HUES48 (cell line): ENCODE data around the gene CYP2W1.
"Not testable (repeated sequence)": the region's sequence is repeated elsewhere in the genome, so short reads cannot be mapped to it uniquely, and the experiment has no call there.

Experiments used
- H3K27ac ChIP-seq: one replicate; pipeline ENCODE4 v1.7.0; 2013; ENCODE audit warnings: low read depth, low read length, inconsistent platforms
- H3K27me3 ChIP-seq: 2 replicates; pipeline ENCODE4 v1.6.1; 2013; ENCODE audit warnings: mild to moderate bottlenecking, low read length; ENCODE audit not compliant: control insufficient read depth, insufficient read depth
- H3K36me3 ChIP-seq: 2 replicates; pipeline ENCODE4 v1.6.1; 2013; ENCODE audit warnings: low read length; ENCODE audit not compliant: control insufficient read depth, insufficient read depth
- H3K4me1 ChIP-seq: 2 replicates; pipeline ENCODE4 v1.6.1; 2013; ENCODE audit warnings: mild to moderate bottlenecking, low read length; ENCODE audit not compliant: control insufficient read depth, insufficient read depth
- H3K4me3 ChIP-seq: 2 replicates; pipeline ENCODE4 v1.5.1; 2013; ENCODE audit warnings: mild to moderate bottlenecking, low read depth, low read length
- H3K9ac ChIP-seq: 2 replicates; pipeline ENCODE4 v1.6.1; 2013; ENCODE audit warnings: mild to moderate bottlenecking, low read depth, low read length, moderate library complexity
- H3K9me3 ChIP-seq: 2 replicates; pipeline ENCODE4 v1.6.1; 2013; ENCODE audit warnings: low read length; ENCODE audit not compliant: control insufficient read depth, insufficient read depth

The CYP2W1 gene

GRCh38 chr7:943793-944192 is 39.2 kb upstream of the CYP2W1 start:
- H3K4me1 ChIP-seq, H3K9me3 ChIP-seq, H3K27me3 ChIP-seq, H3K4me3 ChIP-seq, H3K36me3 ChIP-seq, H3K9ac ChIP-seq, H3K27ac ChIP-seq: not testable (repeated sequence)

GRCh38 chr7:944744-945143 is 38.2 kb upstream of the CYP2W1 start:
- H3K27ac ChIP-seq, result no peak overlapping the region
- H3K27me3 ChIP-seq, result peaks cover 7% of the 10 kb centered on the region
- no peak overlapping the region for H3K4me3 ChIP-seq
- no peaks in the 10 kb centered on the region for H3K9me3 ChIP-seq
- H3K36me3 ChIP-seq, result no peaks in the 10 kb centered on the region
- H3K4me1 ChIP-seq, result peaks cover 9% of the 10 kb centered on the region; the same call in 1 of the 2 replicates
- no peak overlapping the region for H3K9ac ChIP-seq

DNA sequence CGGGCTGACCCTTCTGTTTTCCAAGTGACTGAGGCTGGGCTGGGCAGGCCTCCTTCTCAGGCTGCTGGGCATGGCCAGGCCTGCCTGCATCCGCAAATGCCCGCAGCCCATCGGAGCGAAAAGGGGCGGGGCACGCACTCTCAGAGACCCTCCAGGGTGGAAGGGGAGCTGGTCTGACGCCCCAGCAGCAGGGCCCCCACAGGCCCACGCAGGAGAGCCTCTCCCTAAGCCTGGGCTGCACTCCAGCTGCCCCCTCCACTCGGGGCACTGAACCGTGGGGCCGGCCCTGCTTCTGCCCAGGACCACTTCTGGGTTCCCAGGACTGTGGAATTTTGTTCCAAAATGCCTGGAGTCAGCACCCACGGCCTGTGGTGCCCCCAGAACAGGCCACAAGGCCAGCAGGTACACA is 37.8 kb upstream of the CYP2W1 start:
- H3K4me3 ChIP-seq, result no peak overlapping the region
- H3K27me3 ChIP-seq, result peaks cover 7% of the 10 kb centered on the region
- no peak overlapping the region for H3K9ac ChIP-seq
- H3K36me3 ChIP-seq, result no peaks in the 10 kb centered on the region
- no peak overlapping the region for H3K27ac ChIP-seq
- no peaks in the 10 kb centered on the region for H3K9me3 ChIP-seq
- peaks cover 9% of the 10 kb centered on the region; the same call in 1 of the 2 replicates for H3K4me1 ChIP-seq

GRCh38 chr7:945556-946255 is 37.3 kb upstream of the CYP2W1 start:
- Histone ChIP-seq H3K27me3 (peaks cover 7% of the 10 kb centered on the region), H3K9ac (no peak overlapping the region), H3K4me3 (no peak overlapping the region), H3K27ac (no peak overlapping the region), H3K36me3 (no peaks in the 10 kb centered on the region), H3K9me3 (no peaks in the 10 kb centered on the region), H3K4me1 (peaks cover 9% of the 10 kb centered on the region; the same call in 1 of the 2 replicates)

- H3K9ac ChIP-seq, result no peak overlapping the region
- H3K4me1 ChIP-seq, result peaks cover 9% of the 10 kb centered on the region; the same call in 1 of the 2 replicates
- H3K4me3 ChIP-seq, result no peak overlapping the region
- peaks cover 7% of the 10 kb centered on the region for H3K27me3 ChIP-seq
- H3K36me3 ChIP-seq, result no peaks in the 10 kb centered on the region
- no peaks in the 10 kb centered on the region for H3K9me3 ChIP-seq
- H3K27ac ChIP-seq, result no peak overlapping the region
Measured at GRCh38 chr7:946256-946996, 36.6 kb upstream of the CYP2W1 start.

DNA sequence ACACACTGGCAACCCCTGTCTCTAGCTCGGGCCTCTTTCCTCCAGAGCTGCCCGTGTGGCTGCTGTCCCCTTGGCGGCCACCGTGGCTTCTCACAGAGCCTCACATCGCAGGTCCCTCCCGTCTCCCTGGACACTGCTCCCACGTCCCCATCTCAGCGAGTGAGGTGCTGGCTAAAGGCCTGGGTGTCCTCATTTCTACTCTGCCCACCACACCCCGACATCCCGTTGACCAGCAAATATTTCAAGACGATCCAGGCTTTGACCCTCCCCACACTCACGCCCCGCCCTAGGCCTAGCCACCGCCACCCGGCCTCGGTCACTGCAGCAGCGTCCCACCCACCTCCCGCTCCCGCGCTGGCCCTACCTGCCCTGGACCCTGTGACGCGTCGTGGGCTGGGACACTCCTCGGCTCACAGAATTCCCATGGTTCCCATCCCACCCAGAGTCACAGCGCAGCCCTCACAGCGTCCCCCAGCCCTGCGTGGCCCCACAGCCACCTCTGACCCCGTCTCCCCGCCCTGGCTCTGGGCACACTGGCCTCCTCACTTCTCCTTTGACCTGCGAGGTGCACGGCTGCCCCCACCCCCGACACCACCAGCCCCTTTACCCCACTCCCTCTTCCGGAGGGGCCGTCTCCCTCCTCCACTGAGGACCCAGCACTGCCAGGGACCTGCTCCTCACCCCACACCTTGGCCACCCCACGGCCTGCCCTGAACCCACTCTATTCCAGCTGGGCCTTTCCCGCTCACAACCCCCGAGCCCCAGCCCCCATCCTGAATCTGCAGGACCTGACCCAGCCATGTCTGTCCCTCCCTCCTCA is 35.4 kb upstream of the CYP2W1 start:
- H3K36me3 ChIP-seq, result no peaks in the 10 kb centered on the region
- H3K4me1 ChIP-seq, result peaks cover 9% of the 10 kb centered on the region; the same call in 1 of the 2 replicates
- no peak overlapping the region for H3K4me3 ChIP-seq
- H3K27ac ChIP-seq, result no peak overlapping the region
- no peaks in the 10 kb centered on the region for H3K9me3 ChIP-seq
- H3K9ac ChIP-seq, result no peak overlapping the region
- peaks cover 4% of the 10 kb centered on the region; the same call in 1 of the 2 replicates for H3K27me3 ChIP-seq

- Histone ChIP-seq H3K27ac (no peak overlapping the region), H3K9ac (no peak overlapping the region), H3K4me3 (no peak overlapping the region), H3K4me1 (peaks cover 9% of the 10 kb centered on the region; the same call in 1 of the 2 replicates), H3K9me3 (no peaks in the 10 kb centered on the region), H3K27me3 (peaks cover 16% of the 10 kb centered on the region), H3K36me3 (no peaks in the 10 kb centered on the region)
Measured at GRCh38 chr7:949021-949934, 33.7 kb upstream of the CYP2W1 start.

GRCh38 chr7:951881-952547 is 31.0 kb upstream of the CYP2W1 start:
- Histone ChIP-seq H3K36me3 (no peaks in the 10 kb centered on the region), H3K4me1 (no peaks in the 10 kb centered on the region), H3K27me3 (peaks cover 30% of the 10 kb centered on the region), H3K9ac (no peak overlapping the region), H3K4me3 (no peak overlapping the region), H3K27ac (no peak overlapping the region), H3K9me3 (no peaks in the 10 kb centered on the region)

DNA sequence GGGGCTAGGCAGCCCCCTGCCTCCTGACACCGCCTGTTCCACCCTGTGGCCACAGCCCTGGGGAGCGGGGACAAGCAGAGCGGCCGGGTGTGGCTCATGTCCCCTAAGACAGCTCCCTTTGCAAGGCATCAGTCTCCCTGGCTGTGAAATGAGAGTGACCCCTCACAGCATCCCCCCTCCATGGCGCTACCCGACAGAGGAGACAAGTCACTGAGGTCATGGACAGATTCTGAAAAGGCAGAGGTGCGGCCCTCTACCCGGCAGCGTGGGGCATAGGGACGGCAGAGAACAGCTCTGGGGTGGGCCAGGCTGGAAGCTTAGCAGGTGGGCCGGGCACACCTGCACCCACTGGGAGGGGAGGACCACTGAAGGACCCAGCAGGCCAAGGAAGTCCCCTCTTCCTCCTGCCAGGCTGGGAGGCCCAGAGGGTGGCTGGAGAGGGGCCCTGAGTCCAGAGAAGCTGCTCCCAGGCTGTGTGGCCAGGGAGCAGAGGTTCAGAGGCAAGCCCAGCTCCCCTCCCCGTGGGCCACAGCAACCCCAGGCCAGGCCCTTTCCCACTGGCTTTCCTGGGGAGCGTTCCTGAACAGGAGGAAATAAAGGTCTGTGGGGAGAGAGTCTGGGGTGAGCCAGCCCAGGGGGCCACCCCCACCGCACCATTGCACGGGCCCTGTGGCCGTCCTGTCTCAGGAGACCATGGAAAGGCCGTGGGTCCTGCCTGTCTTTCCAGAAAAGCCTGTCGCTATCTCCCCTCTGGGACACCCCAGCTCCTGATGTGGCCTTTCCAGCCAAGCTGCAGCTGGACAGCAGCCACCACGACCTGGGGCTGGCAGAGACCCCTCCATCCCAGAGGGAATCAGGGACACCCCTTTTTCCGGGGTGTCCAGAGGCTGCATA is 30.2 kb upstream of the CYP2W1 start:
- Histone ChIP-seq H3K9ac (no peak overlapping the region), H3K4me3 (no peak overlapping the region)

More for the DNA sequence above, 30.2 kb upstream of the CYP2W1 start:
- H3K4me1 ChIP-seq, result no peaks in the 10 kb centered on the region
- no peaks in the 10 kb centered on the region for H3K9me3 ChIP-seq
- no peaks in the 10 kb centered on the region for H3K36me3 ChIP-seq
- peaks cover 30% of the 10 kb centered on the region for H3K27me3 ChIP-seq
- no peak overlapping the region for H3K27ac ChIP-seq
